Heart right ventricle (tissue), 16 donors: ENCODE results near the gene TEX22. TPM values are rescaled to one million over a fixed set of nuclear protein-coding genes. Genes with fewer than 3 reads are reported as not detected.

Experiments used
- ATAC-seq, 8 donors: fragments of 200-7000 bp; cut with Tn5 transposase; one replicate each; pipeline ENCODE4 v1.9.1; 2020; ENCODE audit warnings: mild to moderate bottlenecking in 8 of 8, moderate library complexity in 8 of 8, moderate number of reproducible peaks in 1 of 8
- DNase-seq, 2 donors: peaks; one replicate each; pipeline ENCODE4 v3.0.0-alpha.2; 2020
- H3K27ac ChIP-seq, 10 donors: fragments of 200-600 bp; sonication (generic) in 2 of 10; one replicate each; pipeline versions ENCODE4 v1.5.0 to v1.8.0; 2020 to 2022; ENCODE audit warnings: mild to moderate bottlenecking in 3 of 10
- H3K27me3 ChIP-seq, 7 donors: fragments of 200-600 bp; one replicate each; pipeline ENCODE4 v1.8.0; 2021 to 2022; ENCODE audit warnings: mild to moderate bottlenecking in 2 of 7
- H3K36me3 ChIP-seq, 9 donors: fragments of 200-600 bp; sonication (generic) in 1 of 9; one replicate each; pipeline versions ENCODE4 v1.5.0 to v1.8.0; 2020 to 2022; ENCODE audit warnings: mild to moderate bottlenecking in 2 of 9
- H3K4me1 ChIP-seq, 9 donors: fragments of 200-600 bp; sonication (generic) in 1 of 9; one replicate each; pipeline versions ENCODE4 v1.5.0 to v1.8.0; 2020 to 2022; ENCODE audit warnings: mild to moderate bottlenecking in 4 of 9
- H3K4me3 ChIP-seq, 10 donors: fragments of 200-600 bp; sonication (generic) in 2 of 10; one replicate each; pipeline versions ENCODE4 v1.5.0 to v1.8.0; 2020 to 2022; ENCODE audit warnings: mild to moderate bottlenecking in 7 of 10, moderate library complexity in 2 of 10
- H3K9me3 ChIP-seq, 11 donors: fragments of 200-600 bp in 10 of 11; sonication (generic) in 2 of 11; one replicate each; pipeline versions ENCODE4 v1.5.0 to v1.8.0; 2013 to 2022; ENCODE audit warnings: mild to moderate bottlenecking in 2 of 11, control low read depth in 1 of 11, moderate library complexity in 1 of 11
- WGBS, 2 donors: extraction: QIAGEN DNeasy Blood & Tissue Kit; methylation state at CpG; one replicate each; pipeline ENCODE4 v1.1.7; 2013; ENCODE audit warnings: inconsistent platforms in 1 of 2; 5-methylcytosine and 5-hydroxymethylcytosine counted together
- intact Hi-C, 10 donors: fragments of 100-400 bp; cut with DNase I; formaldehyde crosslinking; loops; one replicate each; pipeline versions ENCODE4 v1.11.1 to v1.14.2; 2022
- polyA plus RNA-seq, 2 donors: library from polyadenylated mRNA; stranded (reverse); fragments of 200-250 nt; gene quantifications; one replicate each; pipeline ENCODE4 v1.2.3, GENCODE V29; 2013
- total RNA-seq, 10 donors: library from RNA; stranded (reverse); fragmentation: NEBNext Ultra II Directional in 3 of 10; extraction: Animal tissue kit (Norgen Biotek cat#: 25700) in 3 of 10; gene quantifications; one replicate each; pipeline versions ENCODE4 v1.2.1 to v1.2.4, GENCODE V29; 2021 to 2023
- TF ChIP-seq, protein P1 (sequence below), 9 donors: fragments of 200-600 bp; sonication (generic) in 2 of 9; IDR thresholded peaks; one replicate each; pipeline versions ENCODE4 v1.5.0 to v1.8.0; 2021 to 2022; ENCODE audit warnings: antibody characterized with exemption in 9 of 9, mild to moderate bottlenecking in 5 of 9, moderate library complexity in 1 of 9
- donor health status: Arrhythmogenic right ventricular cardiomyopathy.
- donor health status: ischemic (EF 13 %, LVEDD 7.1; RV severe dilation, severe dysfunction).
- donor health status: healthy with polysubstance abuse.
- donor health status: DM: no; HTN: yes; CAD: no.
- donor health status: DM: no; HTN: no; CAD: no.
- donor health status: ischemic (EF 25% LVEDD 6.9; RV normal size, moderate dysfunction).
- donor health status: ischemic (EF 25% LVEDD 5.7; RV mildly dilated, moderate dysfunction).
- donor health status: healthy.
- donor health status: DM: yes; HTN: yes; CAD: no.
- donor health status: Ischemic cardiomyopathy.
- donor health status: ischemic (EF 35%, LVEDD 5.7; RV mildly dilated, moderate dysfunction).
- donor health status: nonischemic (EF 11% LVEDD 7.7; RV severe dilation, severe dysfunction).
- donor health status: DM: yes; HTN: yes; CAD: no.
- donor health status: PGD.
- donor health status: ischemic (EF 29% LVEDD 5.4; RV normal size, mild dysfunction).
- donor health status: nonischemic (EF 23%, LVEDD 6.1; RV moderate dilation, normal function).

Gene TEX22
- total and polyA plus RNA-seq, 12 donors: 0.07 to 2.0 (median 0.66) TPM; not detected in 2

DNA sequence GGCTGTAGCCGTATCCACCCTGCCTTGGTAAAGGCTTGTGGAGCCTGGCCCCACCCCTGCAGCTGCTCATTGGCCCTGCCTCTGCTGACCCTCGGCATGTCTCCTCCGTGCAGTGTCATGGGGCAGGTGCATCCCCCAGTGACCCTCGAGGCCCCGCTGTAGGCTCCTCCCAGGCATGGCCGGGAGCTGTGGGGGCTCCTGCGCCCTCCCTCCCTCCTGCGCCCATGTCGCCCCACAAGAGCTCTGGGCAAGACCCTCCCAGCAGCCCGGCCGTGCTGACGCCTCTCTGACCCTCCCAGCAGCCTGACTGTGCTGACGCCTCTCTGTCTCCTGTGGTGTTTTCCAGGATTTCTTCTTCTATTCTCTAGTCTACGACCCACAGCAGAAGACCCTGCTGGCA lies 55.5 kb downstream of the TEX22 start:
- H3K4me1 ChIP-seq: peaks cover 4 to 17% (median 7%) of the 10 kb centered on the region in 9 donors
- whole genome bisulfite sequencing, 2 donors: 93% methylated on average over 14 of the region's 14 CpGs
- ATAC-seq: no peak
- intact Hi-C loops: no loop called here
- H3K4me3 ChIP-seq: no peak overlapping the region
- no peaks in the 10 kb centered on the region for H3K9me3 ChIP-seq
- no peak overlapping the region for H3K27ac ChIP-seq
- no peaks in the 10 kb centered on the region for H3K27me3 ChIP-seq
- TF ChIP-seq, protein P1, sequence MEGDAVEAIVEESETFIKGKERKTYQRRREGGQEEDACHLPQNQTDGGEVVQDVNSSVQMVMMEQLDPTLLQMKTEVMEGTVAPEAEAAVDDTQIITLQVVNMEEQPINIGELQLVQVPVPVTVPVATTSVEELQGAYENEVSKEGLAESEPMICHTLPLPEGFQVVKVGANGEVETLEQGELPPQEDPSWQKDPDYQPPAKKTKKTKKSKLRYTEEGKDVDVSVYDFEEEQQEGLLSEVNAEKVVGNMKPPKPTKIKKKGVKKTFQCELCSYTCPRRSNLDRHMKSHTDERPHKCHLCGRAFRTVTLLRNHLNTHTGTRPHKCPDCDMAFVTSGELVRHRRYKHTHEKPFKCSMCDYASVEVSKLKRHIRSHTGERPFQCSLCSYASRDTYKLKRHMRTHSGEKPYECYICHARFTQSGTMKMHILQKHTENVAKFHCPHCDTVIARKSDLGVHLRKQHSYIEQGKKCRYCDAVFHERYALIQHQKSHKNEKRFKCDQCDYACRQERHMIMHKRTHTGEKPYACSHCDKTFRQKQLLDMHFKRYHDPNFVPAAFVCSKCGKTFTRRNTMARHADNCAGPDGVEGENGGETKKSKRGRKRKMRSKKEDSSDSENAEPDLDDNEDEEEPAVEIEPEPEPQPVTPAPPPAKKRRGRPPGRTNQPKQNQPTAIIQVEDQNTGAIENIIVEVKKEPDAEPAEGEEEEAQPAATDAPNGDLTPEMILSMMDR (IDR thresholded peaks at IDR 0.05): no peak
- H3K36me3 ChIP-seq: peaks cover 0 to 92% (median 27%) of the 10 kb centered on the region in 9 donors
- peak in 1 of 2 donors; percentile 18 for DNase-seq

- no peaks in the 10 kb centered on the region for H3K9me3 ChIP-seq
- no peak overlapping the region for H3K27ac ChIP-seq
- no peaks in the 10 kb centered on the region for H3K27me3 ChIP-seq
- no peak overlapping the region for H3K4me3 ChIP-seq
- H3K4me1 ChIP-seq: peaks cover 0 to 4% (median 0%) of the 10 kb centered on the region in 9 donors
- peaks cover 0 to 84% (median 27%) of the 10 kb centered on the region in 9 donors for H3K36me3 ChIP-seq
- TF ChIP-seq, protein P1 (IDR thresholded peaks at IDR 0.05): no peak
- DNase-seq (peak in 1 of 2 donors; percentile 9), ATAC-seq (no peak)
- 92 to 93% methylated on average over 22 of the region's 22 CpGs for WGBS, 2 donors
- intact Hi-C loops: no loop called here
Measured at GRCh38 chr14:105455086-105455640, 56.8 kb downstream of the TEX22 start.

DNA sequence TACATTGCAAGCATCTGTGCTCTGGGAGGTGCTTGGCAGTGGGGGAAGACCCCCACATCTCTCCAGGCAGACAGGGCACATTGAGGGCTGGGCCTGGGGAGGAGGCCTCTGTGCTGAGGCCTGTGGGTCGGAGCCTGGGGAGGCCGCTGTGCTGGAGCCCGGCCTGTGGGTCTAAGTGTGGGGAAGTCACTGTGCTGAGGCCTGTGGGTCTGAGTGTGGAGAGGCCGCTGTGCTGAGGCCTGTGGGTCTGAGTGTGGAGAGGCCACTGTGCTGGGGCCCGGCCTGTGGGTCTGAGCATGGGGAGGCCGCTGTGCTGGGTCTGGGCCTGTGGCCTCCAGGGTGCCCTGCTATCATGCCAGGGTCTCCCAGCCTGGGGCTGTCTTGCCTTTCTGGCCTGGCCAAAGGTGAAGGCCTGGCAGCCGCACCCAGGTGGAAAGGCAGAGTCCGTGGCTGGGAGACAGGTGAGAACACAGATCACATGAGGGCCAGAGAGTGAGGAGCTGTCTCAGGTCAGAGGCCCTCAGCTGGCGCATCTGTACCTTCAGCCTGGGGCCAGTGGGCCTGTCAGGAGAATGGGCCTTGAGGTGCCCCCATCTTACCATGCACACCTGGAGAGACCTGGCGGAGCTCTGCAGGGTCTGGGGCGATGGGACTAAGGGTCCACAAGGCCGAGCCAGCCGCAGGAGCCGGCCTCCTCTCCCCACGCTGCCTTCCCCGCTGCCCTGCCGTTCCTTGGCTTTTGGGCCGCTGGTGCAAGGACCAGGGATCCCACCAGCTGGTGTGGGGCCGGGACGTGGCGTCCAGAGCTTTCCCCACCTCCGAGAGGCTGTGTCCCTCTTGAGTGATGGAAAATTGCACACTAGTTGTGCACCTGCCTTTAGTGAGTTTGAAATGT lies 57.7 kb downstream of the TEX22 start:
- TF ChIP-seq, protein P1 (IDR thresholded peaks at IDR 0.05): no peak
- DNase-seq (peak in 1 of 2 donors; percentile 16), ATAC-seq (peak in 2 of 8 donors; percentile 6)
- WGBS, 2 donors: 91 to 92% methylated on average over 21 to 22 of the region's 22 CpGs
- H3K27me3 ChIP-seq: no peaks in the 10 kb centered on the region
- peaks cover 0 to 84% (median 22%) of the 10 kb centered on the region in 9 donors for H3K36me3 ChIP-seq
- H3K4me1 ChIP-seq: peaks cover 0 to 3% (median 0%) of the 10 kb centered on the region in 9 donors
- H3K9me3 ChIP-seq: no peaks in the 10 kb centered on the region
- no peak overlapping the region for H3K27ac ChIP-seq
- intact Hi-C loops: no loop called here
- H3K4me3 ChIP-seq: no peak overlapping the region

DNA sequence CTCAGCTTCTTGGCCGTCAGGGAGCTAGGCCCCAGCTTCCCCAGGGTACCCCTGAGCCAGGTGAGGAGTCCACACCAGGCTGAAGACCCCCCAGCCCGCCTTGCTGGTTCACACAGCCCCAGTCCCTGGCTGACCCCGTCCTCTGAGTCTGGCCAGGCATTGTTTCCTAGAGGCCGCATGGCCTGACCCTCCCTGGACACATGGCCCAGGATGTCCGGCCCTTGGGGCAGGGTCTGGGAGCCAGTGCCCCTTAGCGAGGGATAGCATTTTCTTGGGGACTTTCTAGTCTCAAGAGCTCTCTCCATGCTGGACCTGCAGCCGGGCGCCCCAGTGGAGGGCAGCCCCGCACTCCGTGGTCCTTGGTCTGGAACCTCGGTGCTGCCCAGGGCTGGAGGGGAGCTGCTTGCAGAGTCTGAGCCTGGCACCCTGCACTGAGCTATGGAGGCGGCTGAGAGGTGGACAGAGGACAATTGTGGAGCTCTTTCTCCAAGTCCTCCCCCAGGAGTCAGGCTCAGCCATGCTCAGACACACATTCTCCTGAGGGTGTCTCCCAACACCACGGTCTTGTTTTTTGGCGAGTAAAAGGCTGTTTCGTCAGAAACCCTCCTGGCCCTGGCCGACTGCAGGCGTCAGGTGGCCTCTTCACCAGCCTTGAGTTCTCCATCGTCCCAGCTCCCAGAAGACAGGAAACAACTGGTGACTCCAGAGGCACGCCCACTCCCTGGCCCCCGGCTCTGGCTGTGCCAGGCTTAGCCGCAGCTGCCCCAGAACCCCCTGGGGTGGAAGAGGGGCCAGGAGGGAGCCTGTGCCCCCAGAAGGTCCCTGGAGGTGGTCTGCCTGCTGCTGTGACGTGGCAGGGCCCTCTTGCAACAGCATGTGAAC lies 58.6 kb downstream of the TEX22 start:
- H3K4me3 ChIP-seq: no peak overlapping the region
- H3K27me3 ChIP-seq: no peaks in the 10 kb centered on the region
- peaks cover 0 to 3% (median 0%) of the 10 kb centered on the region in 9 donors for H3K4me1 ChIP-seq
- DNase-seq (peak in 1 of 2 donors; percentile 13), ATAC-seq (peak in 3 of 8 donors; percentile 3 to 29 (median 23))
- H3K36me3 ChIP-seq: peaks cover 0 to 87% (median 28%) of the 10 kb centered on the region in 9 donors
- no peaks in the 10 kb centered on the region for H3K9me3 ChIP-seq
- H3K27ac ChIP-seq: no peak overlapping the region
- 81 to 84% methylated on average over 22 of the region's 22 CpGs for WGBS, 2 donors
- TF ChIP-seq, protein P1 (IDR thresholded peaks at IDR 0.05): no peak
- intact Hi-C loops: no loop called here
